ENCODE measurements around the gene TMEM41B.
"Not testable (repeated sequence)": the region's sequence is repeated elsewhere in the genome, so short reads cannot be mapped to it uniquely, and the experiment has no call there.

Gene TMEM41B

DNA sequence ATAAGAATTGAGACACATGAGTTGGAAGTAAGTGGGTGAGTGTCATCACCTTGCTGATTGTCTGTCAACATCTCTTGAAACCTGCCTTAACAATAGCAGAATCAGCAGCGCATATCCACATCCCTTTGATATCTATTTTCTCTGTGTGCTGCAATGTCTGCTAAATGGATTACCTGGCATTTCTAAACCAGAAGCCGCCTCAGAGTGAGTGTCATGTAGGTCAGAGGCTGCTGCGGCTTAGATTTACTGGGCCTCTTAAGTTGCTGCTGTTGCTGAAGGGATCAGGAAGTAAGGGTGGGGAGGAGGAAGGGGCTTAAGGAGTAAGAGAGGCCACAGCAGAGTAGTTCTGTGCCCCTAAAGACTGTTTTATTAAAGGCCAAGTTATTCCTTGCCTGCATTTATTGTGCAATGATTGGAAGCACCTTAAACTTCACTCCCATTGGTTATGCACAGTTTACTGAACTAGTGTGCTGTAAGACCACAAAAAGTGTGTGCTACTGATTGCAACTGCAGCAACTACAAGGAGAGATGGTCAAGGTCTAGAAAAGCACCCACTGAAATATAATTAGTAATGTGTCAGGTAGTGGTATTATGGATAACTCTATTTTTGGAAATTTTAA lies 29.8 kb upstream of the TMEM41B start:
- no peak overlapping the region for H3K4me3 ChIP-seq (ENCODE audit: control insufficient read depth, low read depth, low read length)
- TF ChIP-seq, protein P1, sequence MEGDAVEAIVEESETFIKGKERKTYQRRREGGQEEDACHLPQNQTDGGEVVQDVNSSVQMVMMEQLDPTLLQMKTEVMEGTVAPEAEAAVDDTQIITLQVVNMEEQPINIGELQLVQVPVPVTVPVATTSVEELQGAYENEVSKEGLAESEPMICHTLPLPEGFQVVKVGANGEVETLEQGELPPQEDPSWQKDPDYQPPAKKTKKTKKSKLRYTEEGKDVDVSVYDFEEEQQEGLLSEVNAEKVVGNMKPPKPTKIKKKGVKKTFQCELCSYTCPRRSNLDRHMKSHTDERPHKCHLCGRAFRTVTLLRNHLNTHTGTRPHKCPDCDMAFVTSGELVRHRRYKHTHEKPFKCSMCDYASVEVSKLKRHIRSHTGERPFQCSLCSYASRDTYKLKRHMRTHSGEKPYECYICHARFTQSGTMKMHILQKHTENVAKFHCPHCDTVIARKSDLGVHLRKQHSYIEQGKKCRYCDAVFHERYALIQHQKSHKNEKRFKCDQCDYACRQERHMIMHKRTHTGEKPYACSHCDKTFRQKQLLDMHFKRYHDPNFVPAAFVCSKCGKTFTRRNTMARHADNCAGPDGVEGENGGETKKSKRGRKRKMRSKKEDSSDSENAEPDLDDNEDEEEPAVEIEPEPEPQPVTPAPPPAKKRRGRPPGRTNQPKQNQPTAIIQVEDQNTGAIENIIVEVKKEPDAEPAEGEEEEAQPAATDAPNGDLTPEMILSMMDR (IDR thresholded peaks at IDR 0.05; ENCODE audit: control insufficient read depth, insufficient read depth, low read depth, low read length, missing control alignments): no peak
- DNase-seq (ENCODE audit: low read depth): no peak

DNA sequence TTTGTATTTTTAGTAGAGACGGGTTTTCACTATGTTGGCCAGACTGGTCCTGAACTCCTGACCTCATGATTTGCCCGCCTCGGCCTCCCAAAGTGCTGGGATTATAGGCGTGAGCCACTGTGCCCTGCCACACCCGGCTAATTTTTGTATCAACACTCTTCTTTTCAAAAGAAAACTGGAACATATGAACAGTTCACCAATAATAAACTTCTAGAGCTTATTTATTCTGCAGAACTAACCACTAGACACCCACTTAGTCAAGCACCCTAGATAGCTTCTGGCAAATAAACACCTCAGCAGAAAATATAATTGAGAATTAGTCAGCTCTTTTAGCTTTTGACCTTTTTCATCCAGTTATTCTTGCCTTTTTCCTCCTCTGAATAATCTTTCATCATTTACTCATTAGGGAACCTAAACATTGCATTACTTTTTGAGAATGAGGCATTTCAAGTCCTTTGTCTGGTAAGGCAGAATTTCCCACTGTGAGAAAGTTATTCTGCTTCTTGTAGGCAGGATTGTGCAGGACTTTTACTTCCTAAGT lies 27.3 kb upstream of the TMEM41B start:
- H3K4me3 ChIP-seq (ENCODE audit: control insufficient read depth, low read depth, low read length): no peak overlapping the region
- DNase-seq (ENCODE audit: low read depth): no peak
- TF ChIP-seq, protein P1 (IDR thresholded peaks at IDR 0.05; ENCODE audit: control insufficient read depth, insufficient read depth, low read depth, low read length, missing control alignments): no peak

DNA sequence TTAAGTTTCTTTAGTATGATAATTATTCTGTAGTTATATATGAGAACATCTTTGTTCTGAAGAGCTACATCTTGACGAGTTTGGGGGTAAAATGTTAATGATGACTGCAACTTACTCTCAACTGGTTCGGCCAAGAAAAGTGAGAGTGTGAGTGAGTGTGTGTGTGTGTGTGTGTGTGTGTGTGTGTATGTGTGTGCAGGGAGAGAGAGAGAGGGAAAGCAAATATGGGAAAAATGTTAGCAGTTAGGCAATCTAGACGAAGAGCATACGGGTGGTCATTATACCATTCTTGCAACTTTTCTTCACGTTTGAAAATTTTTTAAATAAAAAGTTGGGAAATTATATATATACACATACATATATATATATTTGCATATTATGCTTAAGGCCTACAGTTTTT lies 18.3 kb upstream of the TMEM41B start:
- no peak overlapping the region for H3K4me3 ChIP-seq (ENCODE audit: control insufficient read depth, low read depth, low read length)
- TF ChIP-seq, protein P1 (IDR thresholded peaks at IDR 0.05; ENCODE audit: control insufficient read depth, insufficient read depth, low read depth, low read length, missing control alignments): no peak
- no peak for DNase-seq (ENCODE audit: low read depth)

- DNase-seq (ENCODE audit: low read depth): peak; percentile 85
- peak overlapping the region; percentile 19 for H3K4me3 ChIP-seq (ENCODE audit: control insufficient read depth, low read depth, low read length)
- TF ChIP-seq, protein P1 (IDR thresholded peaks at IDR 0.05; ENCODE audit: control insufficient read depth, insufficient read depth, low read depth, low read length, missing control alignments): no peak
Observed at GRCh38 chr11:9330387-9331384, 16.3 kb upstream of the TMEM41B start.

DNA sequence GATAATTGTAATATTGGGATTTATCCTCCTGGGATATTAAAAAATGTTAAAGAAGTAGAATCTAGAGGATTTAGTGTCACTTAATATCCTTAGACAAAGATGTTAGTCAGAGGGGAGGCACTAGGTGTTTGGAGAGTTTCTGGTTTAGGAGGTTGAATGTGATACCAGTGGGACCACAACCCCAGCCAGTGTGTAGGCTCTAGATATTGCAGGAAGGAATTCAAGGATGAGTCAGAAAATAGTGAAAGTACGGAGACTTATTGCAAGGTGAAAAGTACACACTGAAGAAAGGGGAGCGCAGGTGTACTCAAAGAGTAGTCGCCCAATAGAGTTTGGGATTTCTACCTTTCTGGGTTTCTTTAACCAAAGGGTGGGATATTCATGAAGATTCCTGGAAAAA lies 5.7 kb upstream of the TMEM41B start:
- TF ChIP-seq, protein P1 (IDR thresholded peaks at IDR 0.05; ENCODE audit: control insufficient read depth, insufficient read depth, low read depth, low read length, missing control alignments): no peak
- H3K4me3 ChIP-seq (ENCODE audit: control insufficient read depth, low read depth, low read length): no peak overlapping the region

GRCh38 chr11:9319377-9320001 lies 5.1 kb upstream of the TMEM41B start:
- not testable (repeated sequence) for H3K4me3 ChIP-seq (ENCODE audit: control insufficient read depth, low read depth, low read length); DNase-seq (ENCODE audit: low read depth)

More for the DNA sequence above, 5.7 kb upstream of the TMEM41B start:
- DNase-seq (ENCODE audit: low read depth): no peak

GRCh38 chr11:9318442-9319376 lies 4.3 kb upstream of the TMEM41B start:
- H3K4me3 ChIP-seq (ENCODE audit: control insufficient read depth, low read depth, low read length); DNase-seq (ENCODE audit: low read depth): not testable (repeated sequence)

All from AG09309 (cell line).